ENCODE results near the gene SLC26A11.

GRCh38 chr17:80187090-80187489 is 33.1 kb upstream of the SLC26A11 start:
- TF ChIP-seq HOXA3 (CRISPR knock-in tag; IDR thresholded peaks at IDR 0.05) (no peak), CHD4 (IDR thresholded peaks at IDR 0.05; ENCODE audit: borderline replicate concordance, low read length) (no peak)

All from HepG2 (cell line).